SJSA1 (cell line): ENCODE measurements around the gene OLR1. TPM values are rescaled to one million over a fixed set of nuclear protein-coding genes. Genes with fewer than 3 reads are reported as not detected.

Source experiments
- DNase-seq, 2 experiments: peaks; one replicate each; pipeline ENCODE4 v3.0.0-alpha.2; 2015 to 2020; ENCODE audit warnings: low spot score in 2 of 2, low read depth in 1 of 2
- H3K27ac ChIP-seq: fragments of 250-450 bp; sonication (Bioruptor Pico); 2 replicates; pipeline ENCODE4 v1.5.1; 2020; ENCODE audit warnings: mild to moderate bottlenecking, moderate library complexity
- H3K27me3 ChIP-seq: fragments of 250-450 bp; sonication (Bioruptor Pico); replicated peaks from 2 replicates; pipeline ENCODE4 v1.5.1; 2020; ENCODE audit warnings: mild to moderate bottlenecking, moderate library complexity
- H3K36me3 ChIP-seq: fragments of 250-450 bp; sonication (Bioruptor Pico); 2 replicates; pipeline ENCODE4 v1.5.1; 2020; ENCODE audit warnings: mild to moderate bottlenecking
- H3K4me1 ChIP-seq: fragments of 250-450 bp; sonication (Bioruptor Pico); replicated peaks from 2 replicates; pipeline ENCODE4 v1.6.1; 2021; ENCODE audit warnings: mild to moderate bottlenecking
- H3K4me3 ChIP-seq: fragments of 250-450 bp; sonication (Bioruptor Pico); 2 replicates; pipeline ENCODE4 v1.5.1; 2020; ENCODE audit warnings: mild to moderate bottlenecking
- H3K9me3 ChIP-seq: fragments of 250-450 bp; sonication (Bioruptor Pico); replicated peaks from 2 replicates; pipeline ENCODE4 v1.5.1; 2020; ENCODE audit warnings: mild to moderate bottlenecking
- total RNA-seq: library from RNA; depleted of rRNA; stranded (reverse); fragments of >200 nt; shearing (Covaris generic); gene quantifications from 2 replicates; pipeline ENCODE4 v1.2.3, GENCODE V29; 2014; rRNA removed

OLR1 gene
- total RNA-seq, 1 experiment from 2014 or later, result 18.2 TPM

DNA sequence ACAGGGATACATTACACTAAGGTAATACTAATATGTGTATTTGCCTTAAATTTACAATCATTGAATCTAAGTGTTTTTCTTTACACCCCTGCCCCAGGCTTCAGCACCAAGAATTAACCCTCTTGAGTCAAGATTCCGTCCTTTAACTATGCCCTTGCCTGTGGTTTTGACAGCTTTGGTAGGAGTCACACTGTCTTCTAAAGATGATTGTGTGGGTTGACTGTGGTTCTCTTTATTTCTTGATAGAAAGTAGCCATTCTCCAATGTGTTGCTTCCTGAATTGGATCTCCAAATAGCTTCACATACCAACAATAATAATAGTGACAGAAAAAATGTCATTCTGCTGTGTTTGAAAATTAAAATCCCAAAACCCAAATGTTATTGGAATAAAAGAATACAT is 45.5 kb downstream of the OLR1 start:
- Histone ChIP-seq H3K4me1 (no peaks in the 10 kb centered on the region), H3K36me3 (no peaks in the 10 kb centered on the region), H3K27ac (no peak overlapping the region), H3K9me3 (no peaks in the 10 kb centered on the region), H3K27me3 (peaks cover 10% of the 10 kb centered on the region), H3K4me3 (no peak overlapping the region)
- DNase-seq, result no peak

DNA sequence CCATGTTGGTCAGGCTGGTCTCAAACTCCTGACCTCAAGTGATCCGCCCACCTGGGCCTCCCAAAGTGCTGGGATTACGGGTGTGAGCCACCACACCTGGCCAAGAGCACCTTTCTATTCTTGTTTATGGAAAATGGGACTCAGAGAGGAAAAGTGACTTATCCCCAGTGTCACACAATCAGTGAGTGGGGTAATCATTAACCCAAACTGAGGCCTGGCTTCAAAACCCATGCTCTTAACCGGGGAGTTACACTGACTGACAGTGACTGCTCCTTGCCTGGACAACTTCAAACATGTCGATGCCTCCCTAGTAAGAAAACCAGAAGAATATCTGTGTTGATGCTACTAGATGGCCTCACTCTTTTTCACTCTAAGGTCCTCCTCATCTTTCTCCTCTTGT is 49.2 kb downstream of the OLR1 start:
- Histone ChIP-seq H3K4me1 (no peaks in the 10 kb centered on the region), H3K9me3 (no peaks in the 10 kb centered on the region), H3K27ac (no peak overlapping the region), H3K27me3 (peaks cover 5% of the 10 kb centered on the region; the same call in 1 of the 2 replicates), H3K36me3 (no peaks in the 10 kb centered on the region), H3K4me3 (no peak overlapping the region)
- no peak for DNase-seq

DNA sequence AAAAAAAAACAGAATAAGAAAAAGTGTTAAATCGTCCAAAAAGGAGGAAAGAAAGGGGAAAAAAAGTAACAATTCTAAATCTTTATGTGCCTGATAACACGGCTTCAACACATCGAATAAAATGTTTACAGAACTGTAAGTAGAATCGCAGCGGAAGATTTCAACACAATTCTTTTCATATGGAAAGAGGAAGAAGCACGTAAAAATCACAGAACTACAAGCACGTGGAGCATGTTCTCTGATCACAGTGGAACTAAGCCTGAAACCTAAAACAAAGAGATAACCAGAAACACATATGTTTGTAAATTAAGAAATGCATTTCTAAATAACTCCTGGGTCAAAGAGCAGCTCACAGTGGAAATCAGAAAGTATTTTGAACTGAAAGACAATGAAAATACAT is 50.7 kb downstream of the OLR1 start:
- DNase-seq, result no peak
- Histone ChIP-seq H3K9me3 (no peaks in the 10 kb centered on the region), H3K27ac (no peak overlapping the region), H3K4me1 (no peaks in the 10 kb centered on the region), H3K4me3 (no peak overlapping the region), H3K27me3 (no peaks in the 10 kb centered on the region), H3K36me3 (no peaks in the 10 kb centered on the region)

DNA sequence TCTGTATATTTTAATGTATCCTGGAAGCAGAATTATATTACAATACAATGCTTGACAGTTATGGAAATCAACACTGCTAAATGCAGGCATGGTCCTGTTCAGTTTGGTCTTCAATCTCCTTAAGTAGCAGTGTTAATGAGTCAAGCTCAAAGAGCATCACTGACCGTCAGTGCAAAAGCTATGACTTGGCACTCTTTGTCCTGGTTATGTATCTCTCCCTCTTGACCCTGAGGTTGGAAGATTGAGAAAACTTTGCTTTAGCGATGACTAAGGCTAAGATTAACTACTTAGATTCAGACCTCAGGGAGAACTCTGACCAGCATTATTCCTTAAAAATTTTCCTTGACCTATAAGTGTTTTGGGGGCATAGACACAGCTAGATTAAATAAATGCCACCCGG is 52.9 kb downstream of the OLR1 start:
- Histone ChIP-seq H3K9me3 (no peaks in the 10 kb centered on the region), H3K4me1 (no peaks in the 10 kb centered on the region), H3K36me3 (no peaks in the 10 kb centered on the region), H3K27ac (no peak overlapping the region), H3K27me3 (no peaks in the 10 kb centered on the region), H3K4me3 (no peak overlapping the region)
- DNase-seq, result no peak

DNA sequence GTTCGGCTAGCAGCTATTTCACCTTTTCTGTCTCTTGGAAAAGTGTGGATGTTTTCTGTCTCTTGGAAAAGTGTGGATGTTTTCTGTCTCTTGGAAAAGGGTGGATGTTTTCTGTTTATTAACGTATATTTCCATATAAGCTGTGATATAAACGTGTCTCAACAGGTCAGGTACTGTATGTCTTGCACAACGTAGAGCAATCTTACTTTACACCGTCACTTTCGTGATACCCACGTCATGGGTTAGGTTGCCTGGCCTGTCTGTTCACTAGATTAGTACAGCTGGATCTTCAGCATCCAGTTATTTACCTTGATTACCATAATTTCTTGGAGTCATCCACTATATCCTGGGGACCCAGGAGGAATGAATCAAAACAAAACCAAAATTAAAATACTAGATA is 56.0 kb downstream of the OLR1 start:
- no peak overlapping the region for H3K27ac ChIP-seq
- no peaks in the 10 kb centered on the region for H3K36me3 ChIP-seq
- DNase-seq, result no peak
- H3K4me3 ChIP-seq, result no peak overlapping the region
- no peaks in the 10 kb centered on the region for H3K9me3 ChIP-seq
- peaks cover 6% of the 10 kb centered on the region; the same call in 1 of the 2 replicates for H3K4me1 ChIP-seq
- H3K27me3 ChIP-seq, result no peaks in the 10 kb centered on the region

DNA sequence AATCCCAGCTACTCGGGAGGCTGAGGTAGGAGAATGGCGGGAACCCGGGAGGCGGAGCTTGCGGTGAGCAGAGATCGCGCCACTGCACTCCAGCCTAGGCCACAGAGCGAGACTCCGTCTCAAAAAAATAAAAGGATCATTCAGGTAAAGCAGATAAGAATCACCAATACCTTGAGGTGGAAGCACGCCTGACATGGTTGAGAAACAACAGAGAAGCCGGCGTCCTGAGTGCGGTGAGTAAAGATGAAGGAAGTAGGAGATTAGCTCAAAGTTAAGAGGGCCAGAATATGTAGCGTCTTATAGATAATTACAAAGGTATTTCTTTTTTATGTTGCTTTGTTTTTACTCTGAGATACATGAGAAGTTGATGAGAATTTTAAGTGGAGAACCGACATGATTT is 56.6 kb downstream of the OLR1 start:
- Histone ChIP-seq H3K27ac (no peak overlapping the region), H3K36me3 (no peaks in the 10 kb centered on the region), H3K9me3 (no peaks in the 10 kb centered on the region), H3K4me3 (no peak overlapping the region), H3K27me3 (no peaks in the 10 kb centered on the region), H3K4me1 (peaks cover 6% of the 10 kb centered on the region; the same call in 1 of the 2 replicates)
- no peak for DNase-seq

DNA sequence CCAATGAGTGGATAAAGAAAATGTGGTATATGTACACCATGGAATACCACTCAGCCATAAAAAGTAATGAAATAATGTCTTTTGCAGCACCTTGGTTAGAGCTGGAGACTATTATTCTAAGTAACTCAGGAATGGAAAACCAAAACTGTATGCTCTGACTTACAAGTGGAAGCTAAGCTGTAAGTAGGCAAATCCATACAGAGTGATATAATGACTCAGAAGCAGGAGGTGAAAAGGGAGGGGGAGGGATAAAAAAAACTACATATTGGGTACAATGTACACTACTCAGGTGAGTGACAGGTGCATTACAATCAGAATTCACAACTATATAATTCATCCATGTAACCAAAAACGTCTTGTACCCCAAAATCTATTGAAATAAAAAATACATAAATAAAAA is 58.0 kb downstream of the OLR1 start:
- H3K4me1 ChIP-seq, result peaks cover 6% of the 10 kb centered on the region; the same call in 1 of the 2 replicates

DNA sequence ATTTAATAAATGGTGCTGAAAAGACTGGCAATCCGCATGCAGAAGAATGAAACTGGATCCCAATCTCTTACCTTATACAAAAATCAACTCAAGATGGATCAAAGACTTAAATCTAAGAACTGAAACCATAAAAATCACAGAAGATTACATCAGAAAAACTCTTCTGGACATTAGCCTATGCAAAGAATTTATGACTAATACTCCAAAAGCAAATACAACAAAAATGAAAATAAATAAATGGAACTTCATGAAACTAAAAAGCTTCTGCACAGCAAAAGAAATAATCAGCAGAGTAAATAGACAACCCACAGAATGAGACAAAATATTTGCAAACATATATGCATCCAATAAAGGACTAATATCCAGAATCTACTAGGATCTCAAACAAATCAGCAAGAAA is 58.9 kb downstream of the OLR1 start:
- no peaks in the 10 kb centered on the region for H3K27me3 ChIP-seq
- H3K27ac ChIP-seq, result no peak overlapping the region
- no peaks in the 10 kb centered on the region for H3K36me3 ChIP-seq
- no peak for DNase-seq
- peaks cover 6% of the 10 kb centered on the region; the same call in 1 of the 2 replicates for H3K4me1 ChIP-seq
- no peak overlapping the region for H3K4me3 ChIP-seq
- H3K9me3 ChIP-seq, result no peaks in the 10 kb centered on the region

More for the DNA sequence above, 58.0 kb downstream of the OLR1 start:
- DNase-seq, result no peak
- H3K27ac ChIP-seq, result no peak overlapping the region
- H3K9me3 ChIP-seq, result no peaks in the 10 kb centered on the region
- H3K4me3 ChIP-seq, result no peak overlapping the region
- H3K36me3 ChIP-seq, result no peaks in the 10 kb centered on the region
- no peaks in the 10 kb centered on the region for H3K27me3 ChIP-seq

DNA sequence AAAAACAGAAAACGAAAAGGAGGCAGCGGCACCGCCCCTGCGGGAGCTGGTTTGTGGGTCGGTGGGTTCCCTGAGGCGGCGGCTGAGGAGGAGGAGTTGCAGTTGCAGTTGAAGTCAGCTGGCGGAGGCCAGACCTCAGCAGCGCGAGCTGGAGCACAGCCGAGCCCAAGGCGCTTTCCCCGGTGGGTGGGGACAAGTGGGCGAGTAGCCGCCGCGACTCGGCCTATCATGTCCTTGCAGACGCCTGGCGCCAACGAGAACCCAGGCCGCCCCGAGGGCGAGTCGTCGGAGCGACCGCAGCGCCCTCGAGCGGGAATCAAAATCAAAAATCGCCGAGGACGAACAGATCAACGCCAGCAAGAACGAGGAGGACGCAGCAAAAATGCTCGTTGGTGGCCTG is 60.5 kb downstream of the OLR1 start:
- Histone ChIP-seq H3K9me3 (no peaks in the 10 kb centered on the region), H3K4me1 (peaks cover 6% of the 10 kb centered on the region; the same call in 1 of the 2 replicates), H3K27me3 (no peaks in the 10 kb centered on the region), H3K4me3 (no peak overlapping the region), H3K27ac (no peak overlapping the region), H3K36me3 (no peaks in the 10 kb centered on the region)
- no peak for DNase-seq

DNA sequence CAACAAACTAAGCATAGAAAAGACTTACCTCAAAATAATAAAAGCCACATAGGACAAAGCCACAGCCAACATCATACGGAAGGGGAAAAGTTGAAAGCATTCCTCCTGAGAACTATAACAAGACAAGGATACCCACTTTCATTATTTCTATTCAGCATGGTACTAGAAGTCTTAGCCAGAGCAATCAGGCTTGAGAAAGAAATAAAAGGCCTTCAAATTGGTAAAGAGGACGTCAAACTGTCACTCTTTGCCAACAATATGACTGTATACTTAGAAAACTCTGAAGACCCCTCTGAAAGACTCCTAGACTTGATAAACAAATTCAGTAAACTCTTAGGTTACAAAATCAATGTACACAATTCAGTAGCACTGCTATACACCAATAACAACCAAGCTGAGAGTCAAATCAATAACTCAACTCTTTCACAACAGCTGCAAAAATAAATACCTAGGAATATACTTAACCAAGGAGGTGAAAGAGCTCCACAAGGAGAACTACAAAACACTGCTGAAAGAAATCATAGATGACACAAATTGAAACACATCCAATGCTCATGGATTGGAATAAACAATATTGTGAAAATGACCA is 61.6 kb downstream of the OLR1 start:
- H3K4me3 ChIP-seq, result no peak overlapping the region
- H3K9me3 ChIP-seq, result no peaks in the 10 kb centered on the region
- no peaks in the 10 kb centered on the region for H3K36me3 ChIP-seq
- peaks cover 6% of the 10 kb centered on the region; the same call in 1 of the 2 replicates for H3K4me1 ChIP-seq
- DNase-seq, result no peak
- H3K27ac ChIP-seq, result no peak overlapping the region
- H3K27me3 ChIP-seq, result no peaks in the 10 kb centered on the region

Other genes with a start within 250 kb of the OLR1 start
- not detected in 2 replicates for gene CLEC2A, start 239.8 kb downstream of the OLR1 start, total RNA-seq
- gene CLEC12A, start 200.7 kb downstream of the OLR1 start, total RNA-seq, result not detected in 2 replicates
- gene CLEC1B, start 173.0 kb downstream of the OLR1 start, total RNA-seq, result not detected in 2 replicates
- gene CLEC12B, start 161.5 kb downstream of the OLR1 start, total RNA-seq, result not detected in 2 replicates
- not detected in 2 replicates for gene CLEC9A, start 141.4 kb downstream of the OLR1 start, total RNA-seq
- gene CLEC1A, start 73.1 kb downstream of the OLR1 start, total RNA-seq, result not detected in 2 replicates
- gene CLEC7A, start 41.9 kb downstream of the OLR1 start, total RNA-seq, result not detected in 2 replicates
- 0.63 and 1.1 TPM in 2 replicates for gene TMEM52B, start 6.9 kb upstream of the OLR1 start, total RNA-seq
- 38.0 and 43.7 TPM in 2 replicates for gene GABARAPL1, start 40.7 kb upstream of the OLR1 start, total RNA-seq
- gene KLRD1, start 135.7 kb upstream of the OLR1 start, total RNA-seq, result 0.08 TPM in 1 of 2 replicates, not detected in the other
- not detected in 2 replicates for gene KLRK1, start 217.9 kb upstream of the OLR1 start, total RNA-seq
- gene KLRC4, start 237.6 kb upstream of the OLR1 start, total RNA-seq, result not detected in 2 replicates
- gene KLRC3, start 248.5 kb upstream of the OLR1 start, total RNA-seq, result not detected in 2 replicates